RPMI8226 (cell line): ENCODE data around the gene THBS3.
"Not testable (repeated sequence)": the region's sequence is repeated elsewhere in the genome, so short reads cannot be mapped to it uniquely, and the experiment has no call there.

Experiments
- DNase-seq: peaks from one replicate; pipeline ENCODE4 v3.0.0-alpha.2; 2015

THBS3 gene

DNA sequence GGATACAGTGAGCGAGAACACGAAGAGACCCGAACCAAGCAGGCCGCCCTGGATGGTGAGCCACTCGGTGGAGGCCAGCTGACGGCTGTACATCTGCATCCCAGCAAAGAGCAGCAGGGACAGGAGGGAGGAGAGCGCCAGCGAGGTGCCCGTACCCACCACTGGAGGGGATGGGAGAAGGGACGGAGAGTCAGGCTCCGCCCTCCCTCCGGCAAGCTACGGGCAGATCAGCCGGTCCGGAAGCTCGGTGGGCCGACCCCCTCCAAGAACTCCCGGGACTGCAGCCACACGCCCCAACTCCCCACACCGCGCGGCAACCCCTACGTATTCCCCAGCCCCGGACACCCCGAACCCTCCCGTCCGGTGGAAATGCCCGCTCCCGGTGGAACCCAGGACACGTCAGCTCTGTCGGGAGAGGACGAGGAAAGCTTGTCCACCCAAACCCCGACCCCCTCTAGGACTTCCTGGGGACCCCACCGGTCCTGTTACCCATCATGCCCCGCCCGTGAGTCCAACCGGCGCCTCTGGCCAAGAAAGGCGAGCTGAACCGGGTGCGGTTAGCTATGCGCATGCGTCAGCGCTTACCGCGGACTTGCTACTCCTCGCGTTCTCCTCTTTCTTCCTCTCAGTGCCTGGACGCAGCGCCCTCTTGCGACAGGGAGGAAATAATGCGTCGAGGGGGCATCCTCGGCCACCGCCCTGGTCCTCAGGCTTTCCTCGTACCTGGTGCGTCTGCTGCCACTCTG is 34.8 kb downstream of the THBS3 start, which contains the start of gene KRTCAP2:
Gene KRTCAP2, minus strand, starts transcription at position 573 of the 746 bp plus-strand sequence. Its CDS starts 80 bp downstream, at position 493.
- DNase-seq: peak; percentile 99

GRCh38 chr1:155171836-155172731 is 35.6 kb downstream of the THBS3 start:
- peak; percentile 0 for DNase-seq

GRCh38 chr1:155170806-155171205 is 36.9 kb downstream of the THBS3 start:
- peak; percentile 0 for DNase-seq

DNA sequence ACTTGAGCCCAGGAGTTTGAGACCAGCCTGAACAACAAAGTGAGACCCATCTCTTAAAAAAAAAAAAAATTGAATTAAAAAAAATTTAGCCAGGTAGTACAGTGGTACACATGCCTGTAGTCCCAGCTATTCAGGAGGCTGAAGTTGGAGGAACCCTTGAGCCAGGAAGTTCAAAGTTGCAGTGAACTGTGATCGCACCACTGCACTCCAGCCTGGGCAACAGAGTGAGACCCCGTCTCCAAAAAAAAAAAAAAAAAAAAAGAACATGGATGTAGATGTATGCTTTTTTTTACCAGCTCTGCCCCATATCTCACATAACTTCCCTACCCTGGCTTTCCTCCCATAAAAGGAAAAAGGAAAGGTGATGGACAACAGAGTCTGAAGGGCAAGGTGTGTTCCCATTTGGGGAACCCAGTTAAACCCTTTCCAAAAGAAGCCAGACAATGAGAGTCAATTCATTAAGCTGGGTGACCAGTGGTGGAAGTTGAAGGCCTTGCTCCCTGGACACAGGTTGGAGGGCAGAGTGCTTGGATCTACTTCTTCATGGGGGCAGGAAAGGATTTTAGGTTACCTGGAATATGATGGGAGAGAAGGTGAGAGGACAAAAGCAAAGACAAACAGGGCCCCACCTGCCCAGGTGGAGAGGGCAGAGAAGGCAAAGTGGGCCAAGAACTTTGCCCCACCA is 37.5 kb downstream of the THBS3 start:
- peak; percentile 1 for DNase-seq

- DNase-seq: peak; percentile 1
These were observed 38.2 kb downstream of the THBS3 start for GRCh38 chr1:155169541-155169940.

DNA sequence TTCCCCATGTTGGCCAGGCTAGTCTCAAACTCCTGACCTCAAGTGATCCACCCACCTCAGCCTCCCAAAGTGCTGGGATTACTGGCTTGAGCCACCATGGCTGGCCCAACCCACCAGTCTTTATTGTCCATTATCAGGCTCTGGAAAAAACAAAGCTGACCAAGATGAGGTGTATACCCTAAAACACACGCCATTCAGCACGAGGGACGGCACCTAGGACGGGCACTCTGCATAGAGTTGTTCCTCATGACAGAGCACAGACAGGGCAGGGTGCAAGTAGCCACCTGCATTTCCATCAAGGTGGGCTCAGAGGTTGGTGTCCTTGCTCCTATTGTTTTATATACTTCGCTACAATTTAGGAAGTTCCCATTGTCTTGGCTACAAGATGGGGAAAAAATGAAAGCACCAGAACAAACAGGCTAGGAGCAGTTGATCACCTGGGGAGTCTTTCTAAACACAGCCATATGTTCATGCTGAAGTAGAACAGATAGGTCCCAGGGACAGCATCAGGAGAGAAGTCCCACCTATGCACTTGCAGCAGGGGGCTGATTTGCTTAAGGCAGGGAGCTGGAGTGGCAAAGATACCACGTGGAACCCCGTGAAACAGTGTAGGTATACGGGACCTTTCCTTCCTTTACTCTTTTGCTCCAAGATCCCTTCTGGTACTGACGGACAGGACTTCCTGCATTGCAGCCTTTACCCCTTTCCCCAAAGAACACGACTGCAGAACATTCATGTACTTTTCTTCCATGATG is 39.1 kb downstream of the THBS3 start:
- DNase-seq: peak; percentile 1

DNA sequence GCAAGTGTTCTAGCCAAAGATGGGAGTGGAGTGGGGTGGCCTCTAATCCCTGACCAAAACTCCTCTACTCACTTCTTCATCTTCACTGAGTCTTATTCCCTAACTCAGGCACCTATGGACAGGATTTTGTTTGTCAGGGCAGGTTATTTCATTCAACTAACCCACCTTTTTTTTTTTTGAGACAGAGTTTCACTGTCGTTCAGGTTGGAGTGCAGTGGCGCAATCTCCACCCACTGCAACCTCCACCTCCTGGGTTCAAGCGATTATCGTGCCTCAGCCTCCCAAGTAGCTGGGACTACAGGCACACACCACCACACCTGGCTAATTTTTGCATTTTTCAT is 39.6 kb downstream of the THBS3 start:
- DNase-seq: not testable (repeated sequence)

GRCh38 chr1:155167166-155168104 is 40.3 kb downstream of the THBS3 start:
- DNase-seq: peak; percentile 93

DNA sequence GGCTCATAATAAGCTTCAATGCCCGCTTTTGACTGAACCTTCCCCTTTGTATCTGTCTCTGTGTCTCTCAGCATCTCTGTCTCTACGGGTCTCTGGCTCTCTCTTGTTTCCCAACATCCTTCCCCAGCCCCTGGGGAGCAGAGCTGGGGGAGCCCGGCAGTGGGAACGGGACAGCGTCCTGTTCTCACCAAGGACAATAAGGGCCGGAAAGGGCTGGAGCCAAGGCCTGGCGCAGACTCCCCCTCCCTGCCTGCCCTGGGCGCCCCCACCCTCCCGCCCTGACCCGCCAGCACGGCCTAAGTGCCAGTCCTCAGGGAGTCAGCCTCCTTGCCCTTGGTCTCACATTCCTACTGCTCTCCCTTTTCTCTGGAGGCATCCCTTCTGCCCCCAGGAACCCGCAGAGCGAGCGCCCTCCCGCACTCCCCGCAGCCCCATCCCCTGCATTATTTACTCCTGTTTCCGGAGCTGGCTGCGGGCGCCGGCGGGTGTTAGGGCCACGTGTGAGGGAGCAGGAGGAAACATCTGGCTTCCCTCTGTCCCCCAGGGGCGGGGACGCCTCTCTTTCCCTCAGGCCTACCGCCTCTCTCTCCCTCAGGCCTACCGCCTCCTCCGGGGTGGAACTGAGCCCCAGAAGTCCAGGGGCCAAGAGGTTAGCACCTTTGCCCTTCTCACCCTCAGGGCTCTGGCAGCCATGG is 41.1 kb downstream of the THBS3 start:
- peak; percentile 46 for DNase-seq

- DNase-seq: no peak
These were observed 41.6 kb downstream of the THBS3 start for GRCh38 chr1:155166051-155166470.

DNA sequence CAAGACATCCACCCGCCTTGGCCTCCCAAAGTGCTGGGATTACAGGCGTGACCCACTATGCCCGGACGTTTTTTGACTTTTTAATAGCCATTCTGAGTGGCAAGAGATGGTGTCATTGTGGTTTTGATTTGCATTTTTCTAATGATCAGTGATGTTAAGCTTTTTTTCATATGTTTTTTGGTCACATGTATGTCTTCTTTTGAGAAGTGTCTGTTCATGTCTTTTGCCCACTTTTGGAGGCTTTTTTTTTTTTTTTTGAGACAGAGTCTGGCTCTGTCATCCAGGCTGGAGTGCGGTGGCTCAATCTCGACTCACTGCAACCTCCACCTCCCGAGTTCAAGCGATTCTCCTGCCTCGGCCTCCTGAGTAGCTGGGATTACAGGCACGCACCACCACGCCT is 43.1 kb downstream of the THBS3 start:
- DNase-seq: not testable (repeated sequence)

GRCh38 chr1:155163785-155164184 is 43.9 kb downstream of the THBS3 start:
- DNase-seq: not testable (repeated sequence)

DNA sequence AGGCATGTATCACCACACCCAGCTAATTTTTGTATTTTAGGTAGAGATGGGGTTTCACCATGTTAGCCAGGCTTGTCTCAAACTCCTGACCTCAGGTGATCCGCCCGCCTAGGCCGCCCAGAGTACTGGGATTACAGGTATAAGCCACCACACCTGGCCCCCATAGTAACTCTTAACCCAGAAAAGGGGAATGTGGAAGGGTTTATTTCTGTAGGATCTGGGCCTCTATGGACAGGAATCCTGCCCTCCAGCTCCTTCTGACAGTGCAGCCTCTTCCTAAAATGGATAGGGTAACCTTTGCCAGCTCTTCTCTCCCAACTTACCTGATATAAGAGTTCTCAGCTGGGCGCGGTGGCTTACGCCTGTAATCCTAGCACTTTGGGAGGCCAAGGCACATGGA is 45.1 kb downstream of the THBS3 start:
- DNase-seq: not testable (repeated sequence)

DNA sequence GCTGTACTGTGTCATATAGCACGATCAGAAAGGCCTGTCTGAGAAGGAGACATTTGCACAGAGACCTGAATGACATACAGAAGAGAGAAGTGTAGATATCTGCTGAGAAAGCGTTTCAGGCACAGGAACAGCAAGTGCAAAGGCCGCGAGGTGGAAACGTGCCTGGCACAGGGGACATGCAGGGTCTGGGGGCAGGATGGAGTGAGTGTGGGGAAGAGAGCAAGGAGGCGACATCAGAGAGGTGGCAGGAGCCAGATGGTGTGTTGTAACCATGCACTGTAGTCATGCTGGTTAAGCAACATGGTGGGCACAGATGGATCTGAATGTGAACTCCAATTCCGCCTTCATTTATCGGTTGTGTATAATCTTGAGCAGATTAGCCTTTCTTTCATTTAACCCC is 47.6 kb downstream of the THBS3 start:
- peak; percentile 32 for DNase-seq

DNA sequence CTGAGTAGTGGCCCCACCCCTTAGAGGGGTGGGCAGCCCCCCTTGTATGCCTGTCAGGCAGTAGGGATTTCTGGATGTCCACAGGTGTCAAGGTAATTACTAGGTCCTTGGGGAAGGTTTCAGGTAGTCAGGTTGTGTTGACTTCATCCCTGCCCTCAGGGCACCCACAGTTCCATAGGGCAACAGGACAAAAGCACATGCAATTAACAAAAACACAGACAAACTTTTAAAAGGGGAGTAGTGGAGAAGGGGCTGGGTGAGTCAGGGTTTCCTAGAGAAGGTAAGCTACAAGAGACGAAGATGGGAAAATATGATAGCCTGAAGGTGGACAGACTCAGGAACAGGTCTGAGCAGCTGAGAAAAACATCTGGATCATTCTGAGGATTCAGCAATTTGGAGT is 48.7 kb downstream of the THBS3 start:
- peak; percentile 63 for DNase-seq

- not testable (repeated sequence) for DNase-seq
These were observed 51.6 kb downstream of the THBS3 start for GRCh38 chr1:155155996-155156643.
